Measurements from ENCODE around the gene CHD9NB.

CHD9NB gene

DNA sequence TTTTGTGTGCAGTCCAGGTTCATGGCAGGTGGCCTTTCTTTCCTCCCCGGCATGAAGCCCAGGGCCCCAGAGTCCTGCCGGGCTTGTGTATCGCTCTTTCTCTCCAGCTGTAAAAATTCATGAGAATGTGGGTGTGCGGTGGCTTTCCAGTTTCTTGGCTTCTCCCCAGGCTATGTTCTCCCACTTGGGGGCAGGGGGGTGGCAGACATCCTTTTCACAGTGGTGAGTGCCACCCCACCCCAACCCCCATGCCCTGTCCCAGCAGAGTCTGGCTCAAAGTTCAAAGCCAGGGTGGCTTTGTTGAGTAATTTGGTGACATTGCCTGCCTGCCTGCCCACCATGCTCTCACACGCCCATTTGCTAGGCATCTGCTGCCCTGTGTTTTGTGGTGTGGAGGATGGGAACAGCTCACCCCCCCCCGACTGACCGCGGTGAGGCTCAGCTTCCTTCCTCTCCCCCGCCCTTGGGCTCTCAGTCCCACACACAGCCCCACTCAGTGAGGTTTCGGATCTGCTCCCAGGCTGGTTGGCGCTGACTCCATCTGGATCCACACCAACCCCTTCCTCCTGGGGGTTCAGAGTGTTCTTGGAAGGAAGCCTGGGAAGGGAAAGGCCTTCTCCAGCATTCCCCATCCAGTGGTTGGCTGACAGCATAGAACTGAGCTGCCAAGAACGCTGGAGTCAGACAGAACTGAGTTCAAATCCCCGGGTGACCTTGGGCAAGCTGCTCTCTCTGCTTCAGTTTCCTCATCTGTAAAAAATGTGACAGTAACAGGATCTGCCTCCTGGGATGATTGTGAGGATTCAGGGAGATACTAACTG is 38.1 kb upstream of the CHD9NB start:
- Histone ChIP-seq H2BK120ac (ENCODE audit: low read depth, low read length) (no peak overlapping the region), H3K18ac (ENCODE audit: low read length) (peak overlapping the region; percentile 29), H3K23ac (ENCODE audit: low read length) (no peak overlapping the region), H3K4ac (ENCODE audit: low read depth, low read length) (no peak overlapping the region), H3K56ac (ENCODE audit: low read length) (peak overlapping the region; percentile 72), H2BK15ac (replicated peaks; ENCODE audit: low read depth) (no peak overlapping the region), H3K9ac (ENCODE audit: low read length) (peak overlapping the region; percentile 15), H3K4me2 (ENCODE audit: low read length) (no peak overlapping the region), H3K27ac (ENCODE audit: low read depth, low read length) (no peak overlapping the region), H4K8ac (ENCODE audit: low read depth, low read length) (no peak overlapping the region), H3K27me3 (ENCODE audit: insufficient read depth, low read length, poor library complexity) (no peaks in the 10 kb centered on the region), H3K79me1 (ENCODE audit: low read length) (peaks cover 5% of the 10 kb centered on the region), H2AK5ac (ENCODE audit: low read length) (peak overlapping the region; percentile 14), H3K4me1 (ENCODE audit: control insufficient read depth, low read depth, low read length) (peaks cover 28% of the 10 kb centered on the region), H4K5ac (ENCODE audit: low read length) (no peak overlapping the region), H3K36me3 (ENCODE audit: control insufficient read depth, insufficient read depth, low read length) (no peaks in the 10 kb centered on the region), H3K79me2 (ENCODE audit: control insufficient read depth, insufficient read depth, low read length) (no peaks in the 10 kb centered on the region), H3K4me3 (ENCODE audit: low read length) (no peak overlapping the region), H2BK5ac (ENCODE audit: low read length) (no peak overlapping the region)
- no CpG with 5 or more reads among the region's 13 CpGs for WGBS (ENCODE audit: extremely low coverage, insufficient coverage, low lambda C conversion rate)
- DNase-seq, result peak; percentile 74

DNA sequence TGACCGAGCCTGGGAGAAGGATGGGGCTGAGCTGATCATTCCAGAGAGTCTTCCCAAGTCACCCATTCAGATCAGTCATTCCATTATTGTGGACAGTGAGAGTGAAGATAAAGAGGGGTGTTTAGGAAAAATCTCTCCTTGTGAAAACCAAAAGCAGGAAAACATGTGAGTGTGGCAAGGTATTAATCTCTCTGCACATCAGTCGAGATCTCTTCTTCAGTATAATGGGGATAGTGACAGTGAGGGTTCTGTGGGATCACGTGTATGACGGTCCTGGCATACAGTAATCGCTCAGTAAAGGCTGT is 37.5 kb upstream of the CHD9NB start:
- Histone ChIP-seq H3K4me1 (ENCODE audit: control insufficient read depth, low read depth, low read length) (peaks cover 34% of the 10 kb centered on the region), H2BK5ac (ENCODE audit: low read length) (no peak overlapping the region), H2BK120ac (ENCODE audit: low read depth, low read length) (no peak overlapping the region), H3K4me3 (ENCODE audit: low read length) (no peak overlapping the region), H3K18ac (ENCODE audit: low read length) (peak overlapping the region; percentile 29), H3K36me3 (ENCODE audit: control insufficient read depth, insufficient read depth, low read length) (no peaks in the 10 kb centered on the region), H2AK5ac (ENCODE audit: low read length) (no peak overlapping the region), H4K5ac (ENCODE audit: low read length) (no peak overlapping the region), H3K9ac (ENCODE audit: low read length) (no peak overlapping the region), H3K27ac (ENCODE audit: low read depth, low read length) (no peak overlapping the region), H2BK15ac (replicated peaks; ENCODE audit: low read depth) (no peak overlapping the region), H3K23ac (ENCODE audit: low read length) (no peak overlapping the region), H4K8ac (ENCODE audit: low read depth, low read length) (no peak overlapping the region), H3K4me2 (ENCODE audit: low read length) (no peak overlapping the region), H3K79me1 (ENCODE audit: low read length) (peaks cover 5% of the 10 kb centered on the region), H3K4ac (ENCODE audit: low read depth, low read length) (no peak overlapping the region), H3K56ac (ENCODE audit: low read length) (peak overlapping the region; percentile 28), H3K79me2 (ENCODE audit: control insufficient read depth, insufficient read depth, low read length) (no peaks in the 10 kb centered on the region), H3K27me3 (ENCODE audit: insufficient read depth, low read length, poor library complexity) (no peaks in the 10 kb centered on the region)
- no CpG with 5 or more reads among the region's 5 CpGs for WGBS (ENCODE audit: extremely low coverage, insufficient coverage, low lambda C conversion rate)
- no peak for DNase-seq

GRCh38 chr16:53089434-53090285 is 37.0 kb upstream of the CHD9NB start:
- no CpG with 5 or more reads among the region's 4 CpGs for WGBS (ENCODE audit: extremely low coverage, insufficient coverage, low lambda C conversion rate)
- Histone ChIP-seq H2BK15ac (replicated peaks; ENCODE audit: low read depth) (no peak overlapping the region), H2BK120ac (ENCODE audit: low read depth, low read length) (no peak overlapping the region), H3K4me2 (ENCODE audit: low read length) (no peak overlapping the region), H3K27ac (ENCODE audit: low read depth, low read length) (no peak overlapping the region), H3K4me1 (ENCODE audit: control insufficient read depth, low read depth, low read length) (peaks cover 35% of the 10 kb centered on the region), H4K5ac (ENCODE audit: low read length) (no peak overlapping the region), H3K18ac (ENCODE audit: low read length) (no peak overlapping the region), H3K27me3 (ENCODE audit: insufficient read depth, low read length, poor library complexity) (no peaks in the 10 kb centered on the region), H3K9ac (ENCODE audit: low read length) (no peak overlapping the region), H3K79me1 (ENCODE audit: low read length) (peaks cover 5% of the 10 kb centered on the region), H3K36me3 (ENCODE audit: control insufficient read depth, insufficient read depth, low read length) (no peaks in the 10 kb centered on the region), H3K23ac (ENCODE audit: low read length) (no peak overlapping the region), H3K79me2 (ENCODE audit: control insufficient read depth, insufficient read depth, low read length) (no peaks in the 10 kb centered on the region), H3K4me3 (ENCODE audit: low read length) (no peak overlapping the region), H4K8ac (ENCODE audit: low read depth, low read length) (no peak overlapping the region), H3K4ac (ENCODE audit: low read depth, low read length) (no peak overlapping the region), H3K56ac (ENCODE audit: low read length) (no peak overlapping the region), H2AK5ac (ENCODE audit: low read length) (no peak overlapping the region), H2BK5ac (ENCODE audit: low read length) (no peak overlapping the region)
- DNase-seq, result peak; percentile 71

GRCh38 chr16:53087101-53087500 is 34.4 kb upstream of the CHD9NB start:
- no peak overlapping the region for H2BK15ac ChIP-seq (replicated peaks; ENCODE audit: low read depth)
- no peak overlapping the region for H2AK5ac ChIP-seq (ENCODE audit: low read length)
- H2BK5ac ChIP-seq (ENCODE audit: low read length), result no peak overlapping the region
- no peak overlapping the region for H3K56ac ChIP-seq (ENCODE audit: low read length)
- peak; percentile 84 for DNase-seq
- H2BK120ac ChIP-seq (ENCODE audit: low read depth, low read length), result no peak overlapping the region
- H3K36me3 ChIP-seq (ENCODE audit: control insufficient read depth, insufficient read depth, low read length), result no peaks in the 10 kb centered on the region
- H3K79me2 ChIP-seq (ENCODE audit: control insufficient read depth, insufficient read depth, low read length), result no peaks in the 10 kb centered on the region
- no peak overlapping the region for H3K4me2 ChIP-seq (ENCODE audit: low read length)
- H3K4me1 ChIP-seq (ENCODE audit: control insufficient read depth, low read depth, low read length), result peaks cover 36% of the 10 kb centered on the region
- H3K9ac ChIP-seq (ENCODE audit: low read length), result no peak overlapping the region
- H3K4me3 ChIP-seq (ENCODE audit: low read length), result no peak overlapping the region
- H3K27ac ChIP-seq (ENCODE audit: low read depth, low read length), result no peak overlapping the region
- H3K18ac ChIP-seq (ENCODE audit: low read length), result no peak overlapping the region
- H3K27me3 ChIP-seq (ENCODE audit: insufficient read depth, low read length, poor library complexity), result no peaks in the 10 kb centered on the region
- no peak overlapping the region for H3K4ac ChIP-seq (ENCODE audit: low read depth, low read length)
- H3K23ac ChIP-seq (ENCODE audit: low read length), result no peak overlapping the region
- no peak overlapping the region for H4K8ac ChIP-seq (ENCODE audit: low read depth, low read length)
- H3K79me1 ChIP-seq (ENCODE audit: low read length), result no peaks in the 10 kb centered on the region
- H4K5ac ChIP-seq (ENCODE audit: low read length), result no peak overlapping the region
- WGBS (ENCODE audit: extremely low coverage, insufficient coverage, low lambda C conversion rate), result no CpG with 5 or more reads among the region's 3 CpGs

- Histone ChIP-seq H3K4ac (ENCODE audit: low read depth, low read length) (peak overlapping the region; percentile 2), H3K36me3 (ENCODE audit: control insufficient read depth, insufficient read depth, low read length) (no peaks in the 10 kb centered on the region), H2AK5ac (ENCODE audit: low read length) (peak overlapping the region; percentile 49), H3K23ac (ENCODE audit: low read length) (no peak overlapping the region), H3K79me2 (ENCODE audit: control insufficient read depth, insufficient read depth, low read length) (no peaks in the 10 kb centered on the region), H2BK15ac (replicated peaks; ENCODE audit: low read depth) (no peak overlapping the region), H3K9ac (ENCODE audit: low read length) (no peak overlapping the region), H3K4me3 (ENCODE audit: low read length) (no peak overlapping the region), H3K79me1 (ENCODE audit: low read length) (peaks cover under 1% of the 10 kb centered on the region), H3K18ac (ENCODE audit: low read length) (peak overlapping the region; percentile 15), H2BK5ac (ENCODE audit: low read length) (no peak overlapping the region), H3K4me1 (ENCODE audit: control insufficient read depth, low read depth, low read length) (peaks cover 26% of the 10 kb centered on the region), H3K27me3 (ENCODE audit: insufficient read depth, low read length, poor library complexity) (no peaks in the 10 kb centered on the region), H3K56ac (ENCODE audit: low read length) (no peak overlapping the region), H4K5ac (ENCODE audit: low read length) (no peak overlapping the region), H2BK120ac (ENCODE audit: low read depth, low read length) (no peak overlapping the region), H3K4me2 (ENCODE audit: low read length) (no peak overlapping the region), H4K8ac (ENCODE audit: low read depth, low read length) (no peak overlapping the region), H3K27ac (ENCODE audit: low read depth, low read length) (no peak overlapping the region)
- DNase-seq, result peak; percentile 57
- no CpG with 5 or more reads among the region's 6 CpGs for WGBS (ENCODE audit: extremely low coverage, insufficient coverage, low lambda C conversion rate)
Observed at GRCh38 chr16:53085931-53086421, 33.3 kb upstream of the CHD9NB start.

All from mesendoderm (in vitro differentiated cells).